Measurements from ENCODE around the gene CDH13. TPM values are rescaled to one million over a fixed set of nuclear protein-coding genes. Genes with fewer than 3 reads are reported as not detected.

Gene CDH13
- total RNA-seq, 1 donor from 2014 or later: not detected

GRCh38 chr16:83269048-83269447, 642.3 kb downstream of the CDH13 start:
- ATAC-seq (ENCODE audit: low read depth): no peak
- DNase-seq: no peak
- no peaks in the 10 kb centered on the region for H3K9me3 Mint-ChIP-seq
- TF ChIP-seq CTCF (IDR thresholded peaks at IDR 0.05): no peak
- H3K4me1 Mint-ChIP-seq: no peaks in the 10 kb centered on the region
- H3K27me3 Mint-ChIP-seq: peaks cover 4% of the 10 kb centered on the region
- H3K27ac Mint-ChIP-seq: no peak overlapping the region
- H3K4me3 Mint-ChIP-seq: no peak overlapping the region
- ChIA-PET CTCF (no interaction called here), POLR2A (no interaction called here)
- intact Hi-C loops (cut with micrococcal nuclease): no loop called here
- no peaks in the 10 kb centered on the region for H3K36me3 Mint-ChIP-seq (ENCODE audit: low read depth)

DNA sequence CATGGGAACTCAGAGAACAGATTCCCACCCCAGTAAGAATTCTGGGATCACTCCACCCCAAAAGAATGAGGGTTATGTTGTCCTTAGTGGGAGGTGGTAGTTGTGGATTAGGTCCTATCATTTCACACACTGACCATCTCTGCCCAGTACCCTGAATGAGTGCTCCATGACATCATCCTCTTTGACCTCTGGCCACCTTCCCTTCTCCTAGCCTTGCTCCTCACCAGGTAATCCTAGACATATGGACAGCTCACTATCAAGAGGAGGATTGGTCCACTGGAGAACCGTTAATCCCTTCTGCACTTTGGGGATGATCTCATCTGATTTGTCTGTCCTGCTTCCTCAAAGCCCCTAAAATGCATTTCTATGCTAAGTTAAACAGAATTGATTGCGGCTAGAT, 642.8 kb downstream of the CDH13 start:
- DNase-seq: no peak
- Mint-ChIP-seq H3K36me3 (ENCODE audit: low read depth) (no peaks in the 10 kb centered on the region), H3K27ac (no peak overlapping the region), H3K4me1 (no peaks in the 10 kb centered on the region), H3K27me3 (peaks cover 4% of the 10 kb centered on the region), H3K4me3 (no peak overlapping the region), H3K9me3 (no peaks in the 10 kb centered on the region)
- POLR2A ChIA-PET: no interaction called here
- intact Hi-C loops (cut with micrococcal nuclease): no loop called here
- no peak for ATAC-seq (ENCODE audit: low read depth)
- no peak for TF ChIP-seq CTCF (IDR thresholded peaks at IDR 0.05)
- CTCF ChIA-PET: no interaction called here

GRCh38 chr16:83270061-83270460, 643.3 kb downstream of the CDH13 start:
- TF ChIP-seq CTCF (IDR thresholded peaks at IDR 0.05): no peak
- ChIA-PET POLR2A (no interaction called here), CTCF (interaction anchor here (0.6 kb wide), 1 partner anchor 9 kb away, joined by 3 read pairs; no protein-coding TSS in a partner anchor)
- ATAC-seq (ENCODE audit: low read depth) (no peak), DNase-seq (no peak)
- Mint-ChIP-seq H3K27ac (no peak overlapping the region), H3K4me3 (no peak overlapping the region), H3K36me3 (ENCODE audit: low read depth) (no peaks in the 10 kb centered on the region), H3K27me3 (peaks cover 4% of the 10 kb centered on the region), H3K4me1 (no peaks in the 10 kb centered on the region), H3K9me3 (no peaks in the 10 kb centered on the region)
- intact Hi-C loops (cut with micrococcal nuclease): no loop called here

DNA sequence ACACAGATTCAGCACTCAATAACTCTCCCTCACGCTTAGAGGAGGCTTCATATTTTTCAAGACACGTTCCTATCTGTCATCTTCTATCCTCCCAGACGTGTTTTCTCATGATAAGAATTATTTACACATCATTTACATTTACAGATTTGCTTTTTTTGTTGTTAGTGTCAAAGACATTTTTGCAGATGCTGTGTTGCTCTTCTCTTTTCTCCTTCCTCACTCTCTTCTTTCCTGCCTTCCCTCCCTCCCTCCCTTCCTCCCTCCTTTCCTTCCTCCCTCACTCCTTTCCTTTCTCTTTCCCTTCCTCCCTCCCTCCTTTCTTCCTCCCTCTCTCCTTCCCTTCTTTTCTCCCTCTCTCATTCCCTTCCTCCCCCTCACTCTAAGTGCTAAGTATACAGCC, 643.9 kb downstream of the CDH13 start:
- ATAC-seq (ENCODE audit: low read depth) (no peak), DNase-seq (no peak)
- Mint-ChIP-seq H3K4me1 (no peaks in the 10 kb centered on the region), H3K27me3 (peaks cover 4% of the 10 kb centered on the region), H3K36me3 (ENCODE audit: low read depth) (no peaks in the 10 kb centered on the region), H3K9me3 (no peaks in the 10 kb centered on the region), H3K27ac (no peak overlapping the region), H3K4me3 (no peak overlapping the region)
- ChIA-PET CTCF (interaction anchor here (0.6 kb wide), 1 partner anchor 9 kb away, joined by 3 read pairs; no protein-coding TSS in a partner anchor), POLR2A (no interaction called here)
- intact Hi-C loops (cut with micrococcal nuclease): no loop called here
- no peak for TF ChIP-seq CTCF (IDR thresholded peaks at IDR 0.05)

DNA sequence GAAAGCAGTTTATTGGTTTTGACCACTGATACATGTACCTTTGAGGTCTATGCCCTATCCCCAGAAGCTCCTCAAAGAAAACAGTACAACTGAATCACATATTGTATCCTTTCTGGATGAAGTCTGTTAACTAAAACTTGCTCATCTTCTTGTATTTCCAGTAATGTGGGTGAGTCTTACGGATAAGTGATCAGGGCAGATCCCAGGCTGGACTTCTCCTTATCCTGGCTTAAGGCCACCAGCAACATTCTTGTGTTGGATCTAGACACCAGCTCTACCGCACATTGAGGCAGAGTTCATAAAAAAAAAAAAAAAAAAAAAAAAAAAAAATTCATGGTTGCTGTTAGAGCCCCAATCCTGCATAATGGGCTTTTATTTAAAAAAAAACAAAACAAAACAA, 644.4 kb downstream of the CDH13 start:
- Mint-ChIP-seq H3K36me3 (ENCODE audit: low read depth) (no peaks in the 10 kb centered on the region), H3K4me1 (no peaks in the 10 kb centered on the region), H3K27me3 (peaks cover 4% of the 10 kb centered on the region), H3K27ac (no peak overlapping the region), H3K4me3 (no peak overlapping the region), H3K9me3 (no peaks in the 10 kb centered on the region)
- intact Hi-C loops (cut with micrococcal nuclease): no loop called here
- ChIA-PET CTCF (no interaction called here), POLR2A (no interaction called here)
- ATAC-seq (ENCODE audit: low read depth): no peak
- TF ChIP-seq CTCF (IDR thresholded peaks at IDR 0.05): no peak
- no peak for DNase-seq

Data from activated B cell treated with CpG ODN at 0.5 μM for 24 hours (primary cell).